DMS114 treated with DMSO at 0.1 percent for 48 hours (cell line): ENCODE results near the gene CBFA2T3.

Source experiments
- DNase-seq: peaks from one replicate; lab custom pipeline; 2025; ENCODE audit not compliant: unreplicated experiment; lab: John Stamatoyannopoulos, UW

CBFA2T3 gene

DNA sequence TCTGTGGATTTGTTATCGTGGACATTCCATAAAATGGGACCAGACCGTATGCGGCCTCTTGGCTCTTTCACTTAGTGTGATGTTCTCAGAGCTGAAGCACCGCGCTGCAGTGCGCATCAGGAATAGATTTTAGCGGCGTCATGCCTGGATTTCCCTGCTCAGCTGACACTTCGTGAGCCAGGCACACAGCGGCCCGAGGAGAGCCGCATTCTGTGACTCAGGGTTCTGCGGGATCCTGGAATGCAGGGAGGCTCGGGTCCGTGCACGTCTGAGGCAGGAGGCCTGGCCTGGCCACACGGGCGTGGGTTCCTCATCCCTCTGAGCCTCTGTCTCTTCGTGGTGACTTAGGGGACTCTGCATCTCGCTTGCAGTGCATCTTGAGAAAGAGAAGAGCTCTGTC, 13.4 kb downstream of the CBFA2T3 start:
- DNase-seq = no peak

DNA sequence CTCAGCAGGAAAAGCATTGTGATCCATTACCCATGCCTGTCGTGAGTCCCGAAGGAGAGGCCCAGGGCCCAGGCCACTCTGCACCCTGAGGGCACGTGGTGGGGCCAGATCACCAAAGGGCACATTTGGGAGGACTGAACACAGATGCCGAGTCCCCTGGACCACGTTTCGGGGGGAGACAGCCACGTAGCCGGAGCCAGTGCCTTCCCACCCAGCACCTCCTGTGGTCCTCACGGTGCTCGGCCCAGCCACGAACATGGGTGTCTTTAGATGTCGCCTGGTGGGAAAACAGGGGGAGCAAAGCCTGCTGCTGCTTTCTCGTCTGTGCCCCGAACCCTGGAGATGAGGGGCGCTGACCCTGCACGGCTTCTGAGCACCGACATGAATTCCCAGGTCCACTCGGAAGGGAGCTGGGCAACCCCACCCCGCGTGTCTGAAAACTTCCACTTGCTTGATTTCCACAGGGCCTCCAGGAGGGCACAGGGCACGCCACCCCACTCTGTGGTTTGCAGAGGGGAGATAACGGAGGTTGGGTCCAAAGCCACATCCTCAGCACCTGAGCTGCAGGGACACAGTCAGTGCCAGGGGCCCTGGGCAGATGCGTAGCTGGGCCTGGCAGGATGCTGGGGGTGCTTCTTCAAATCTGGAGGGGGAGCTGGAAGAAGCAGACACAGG, 14.4 kb downstream of the CBFA2T3 start:
- DNase-seq = no peak

DNA sequence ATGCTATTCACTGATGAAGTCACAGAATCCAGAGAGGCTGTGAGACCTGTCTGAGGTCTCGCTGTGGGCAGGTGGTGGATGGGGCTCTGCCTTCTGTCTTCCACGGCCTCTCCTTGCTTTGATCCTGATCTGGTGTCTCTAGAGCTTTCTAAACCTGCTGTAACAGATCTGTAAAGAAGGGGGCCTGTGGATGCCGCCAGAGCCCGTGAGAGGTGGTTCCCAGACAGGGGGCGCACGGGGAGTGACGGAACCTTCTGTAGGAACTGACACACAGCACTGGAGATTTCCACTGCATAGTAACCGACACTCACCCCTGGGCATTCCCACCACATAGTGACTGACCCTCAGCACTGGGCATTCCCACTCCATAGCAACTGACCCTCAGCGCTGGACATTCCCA, 16.0 kb downstream of the CBFA2T3 start:
- DNase-seq = no peak

DNA sequence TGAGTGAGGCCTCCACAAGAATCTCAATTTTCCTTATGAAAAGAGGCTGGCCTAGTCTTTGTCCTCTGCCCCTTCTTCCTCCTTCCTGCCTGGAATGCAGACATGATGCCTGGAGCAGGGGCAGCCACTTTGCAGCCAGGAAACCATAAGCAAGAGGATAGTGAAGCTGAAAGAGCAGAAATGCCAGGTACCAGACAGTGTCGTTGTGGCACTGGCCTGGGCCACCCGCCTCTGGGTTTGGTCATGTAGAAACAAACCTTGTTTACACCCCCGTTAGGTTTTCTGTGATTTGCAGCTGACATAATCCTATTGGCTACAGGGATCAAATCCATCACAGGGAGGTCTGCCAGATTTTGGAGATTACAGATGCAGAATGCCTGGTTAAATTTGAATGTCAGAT, 16.5 kb downstream of the CBFA2T3 start:
- no peak for DNase-seq

DNA sequence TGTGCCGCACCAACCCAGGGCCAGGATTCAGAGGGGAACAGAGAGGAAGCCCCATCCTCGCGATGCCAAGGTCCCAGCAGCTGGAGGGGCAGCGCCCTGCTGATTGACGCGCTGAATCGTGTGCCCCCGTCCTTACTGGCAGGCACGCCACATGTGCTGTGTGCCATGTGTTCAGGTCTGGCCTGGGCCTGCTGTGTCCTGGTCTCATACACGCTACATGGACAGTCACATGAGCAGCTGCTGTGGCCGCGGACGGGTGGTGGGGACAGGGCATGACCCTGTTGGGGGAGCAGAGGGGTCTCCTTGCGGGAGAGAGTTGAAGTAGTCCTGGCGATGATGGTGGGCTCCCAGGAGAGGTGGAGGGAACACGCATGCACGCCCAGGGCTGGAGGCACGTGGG, 18.0 kb downstream of the CBFA2T3 start:
- DNase-seq = no peak

DNA sequence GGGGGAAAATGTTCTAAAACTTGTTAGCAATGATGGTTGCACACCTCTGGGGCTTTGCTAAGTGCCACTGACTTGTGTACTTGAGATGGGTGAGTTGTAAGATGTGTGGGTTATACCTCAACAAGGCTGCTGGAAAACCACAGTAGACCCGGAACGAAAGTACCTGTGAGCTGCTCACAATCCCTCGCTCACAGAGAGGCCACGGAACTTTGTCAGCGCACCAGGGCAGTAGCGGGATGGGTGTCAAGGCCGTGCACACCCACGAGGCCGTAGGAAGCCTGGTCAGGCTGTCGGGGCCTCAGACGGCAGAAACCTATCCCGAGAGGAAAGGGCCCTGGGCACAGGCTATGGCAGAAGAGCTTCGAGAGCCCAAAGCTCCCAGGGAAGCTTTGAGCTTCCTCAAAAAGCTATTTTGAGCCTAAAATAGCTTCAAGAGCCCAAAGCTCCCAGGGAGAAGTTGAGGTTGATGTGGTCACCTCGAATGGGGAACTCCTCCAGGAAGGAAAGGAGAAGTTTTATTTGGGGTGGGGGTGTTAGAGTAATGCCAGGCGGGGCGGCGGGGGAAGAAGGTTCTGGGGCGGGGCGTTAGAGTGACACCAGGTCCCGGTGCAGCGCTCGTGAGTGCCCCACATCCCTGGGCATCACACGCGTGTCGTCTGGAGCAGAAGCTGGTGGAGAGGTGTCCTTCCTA, 19.0 kb downstream of the CBFA2T3 start:
- no peak for DNase-seq

DNA sequence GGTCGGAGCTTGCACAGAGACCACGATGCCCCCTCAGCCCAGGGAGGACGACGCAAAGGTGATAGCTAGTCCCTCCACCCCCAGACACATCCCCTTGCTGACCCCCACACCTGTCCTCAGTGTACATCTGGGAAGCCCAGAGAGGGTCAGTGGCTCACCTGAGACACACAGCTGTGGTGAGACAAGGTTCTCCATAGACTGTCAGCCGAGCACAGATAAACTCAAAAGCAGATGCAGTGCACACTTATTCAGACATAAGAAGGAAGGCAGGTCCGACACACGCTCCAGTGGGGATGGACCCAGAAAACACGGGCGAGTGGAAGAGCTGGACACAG, 19.6 kb downstream of the CBFA2T3 start:
- no peak for DNase-seq

DNA sequence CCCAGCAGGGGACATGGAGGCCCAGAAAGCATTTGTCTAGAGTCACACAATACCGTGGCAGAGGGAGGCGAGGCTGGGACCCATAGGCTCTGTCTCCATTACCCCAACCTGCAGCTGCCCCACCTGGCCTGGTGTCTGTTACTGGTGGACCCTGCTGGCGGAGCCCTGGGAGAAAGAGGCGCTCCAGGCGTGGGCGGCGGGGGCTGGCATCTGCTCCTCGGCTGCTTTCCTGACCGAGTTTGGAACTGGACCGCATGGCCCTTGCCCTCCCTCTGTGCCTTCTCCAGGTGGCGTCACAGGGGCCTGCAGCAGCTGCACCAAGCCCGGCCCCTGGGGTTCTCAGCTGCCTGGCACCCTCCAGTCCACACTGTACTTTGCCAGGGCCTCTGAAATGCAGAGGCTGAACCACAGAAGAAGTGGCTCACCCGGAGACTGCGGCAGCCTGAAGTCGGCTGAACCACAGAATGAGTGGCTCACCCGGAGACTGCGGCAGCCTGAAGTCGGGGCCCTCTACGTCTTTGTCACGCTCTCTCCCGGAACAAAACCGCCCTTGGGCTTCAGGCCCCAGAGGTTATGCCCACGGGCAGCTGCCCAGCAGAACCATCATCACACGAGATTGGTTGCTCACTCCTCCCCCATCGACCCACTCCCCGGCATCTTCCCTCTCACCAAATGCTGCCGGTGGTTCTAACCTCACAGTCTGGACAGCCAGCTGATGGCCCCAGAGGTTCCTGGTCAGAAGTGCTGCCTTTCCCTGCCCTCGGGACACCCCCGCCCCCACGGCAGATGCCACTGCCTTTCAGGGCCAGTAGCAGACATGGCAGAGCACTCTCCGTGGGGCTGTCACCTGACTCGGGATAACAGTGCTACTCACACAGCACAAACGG, 20.2 kb downstream of the CBFA2T3 start:
- no peak for DNase-seq

DNA sequence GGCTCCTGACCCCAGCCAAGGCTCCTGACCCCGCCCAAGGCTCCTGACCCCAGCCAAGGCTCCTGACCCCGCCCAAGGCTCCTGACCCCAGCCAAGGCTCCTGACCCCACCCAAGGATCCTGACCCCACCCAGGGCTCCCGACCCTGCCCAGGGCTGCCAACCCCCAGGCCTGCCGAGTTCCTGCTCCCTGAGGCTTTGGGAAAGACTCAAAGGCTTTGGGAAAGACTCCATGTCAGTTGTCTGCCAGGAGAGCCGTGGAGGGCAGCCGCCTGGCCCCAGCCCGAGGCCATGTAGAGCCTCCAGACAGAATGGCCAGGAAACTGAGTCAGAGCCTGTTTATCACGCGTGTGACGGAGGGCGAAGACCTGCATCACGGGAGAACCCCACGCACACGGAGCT, 21.1 kb downstream of the CBFA2T3 start:
- no peak for DNase-seq

DNA sequence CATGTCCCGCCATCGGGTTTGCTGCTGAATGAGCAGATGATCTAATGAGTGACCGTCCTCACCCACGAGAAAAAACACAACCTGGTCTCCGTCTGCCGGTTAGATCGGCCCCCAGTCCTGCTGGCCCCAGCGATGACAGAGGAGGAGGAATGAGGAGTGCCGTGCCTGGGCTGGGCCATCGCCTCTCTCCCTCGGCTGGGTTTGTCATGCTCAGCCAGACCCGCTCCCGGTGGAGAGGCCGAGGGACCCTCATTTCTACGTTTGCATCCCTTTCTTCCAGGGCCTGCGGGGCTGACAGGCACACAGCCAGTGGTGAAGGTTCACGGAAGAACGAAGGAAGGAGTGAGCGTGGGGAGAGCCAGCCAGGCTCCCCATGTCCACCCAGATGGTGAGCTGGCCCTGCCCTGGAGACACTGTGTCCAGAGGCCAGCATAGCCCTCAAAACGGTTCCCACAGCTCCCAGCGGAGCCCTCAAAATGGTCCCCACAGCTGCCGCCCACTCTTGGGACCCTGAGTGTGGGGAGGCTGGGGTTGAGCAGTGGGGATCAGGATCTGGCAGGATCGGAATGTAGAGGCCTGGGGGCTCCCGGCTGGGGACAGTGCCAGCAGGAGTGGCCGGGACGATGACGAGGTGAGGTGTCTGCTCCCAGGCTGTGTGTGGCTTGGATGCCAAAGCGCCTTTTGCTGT, 23.9 kb downstream of the CBFA2T3 start:
- DNase-seq = no peak

DNA sequence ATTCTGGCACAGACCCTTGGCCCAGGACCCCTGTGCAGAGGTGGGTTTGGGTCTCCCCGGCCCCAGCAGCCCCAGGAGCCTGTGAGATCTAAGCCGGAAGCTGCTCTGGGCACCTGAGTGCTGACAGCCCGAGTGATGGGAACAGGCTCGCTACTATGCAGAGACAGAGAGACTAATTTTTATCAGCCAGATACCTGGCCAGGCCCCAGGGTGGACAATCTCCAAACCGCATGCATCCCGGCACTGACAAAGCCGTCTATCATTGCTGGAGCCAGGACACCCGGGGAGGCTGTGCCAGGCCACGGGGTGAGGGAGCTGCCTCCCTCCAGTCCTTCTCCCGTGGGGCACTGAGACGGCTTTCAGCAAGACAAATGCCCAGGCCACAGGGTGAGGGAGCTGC, 25.0 kb downstream of the CBFA2T3 start:
- DNase-seq = no peak

DNA sequence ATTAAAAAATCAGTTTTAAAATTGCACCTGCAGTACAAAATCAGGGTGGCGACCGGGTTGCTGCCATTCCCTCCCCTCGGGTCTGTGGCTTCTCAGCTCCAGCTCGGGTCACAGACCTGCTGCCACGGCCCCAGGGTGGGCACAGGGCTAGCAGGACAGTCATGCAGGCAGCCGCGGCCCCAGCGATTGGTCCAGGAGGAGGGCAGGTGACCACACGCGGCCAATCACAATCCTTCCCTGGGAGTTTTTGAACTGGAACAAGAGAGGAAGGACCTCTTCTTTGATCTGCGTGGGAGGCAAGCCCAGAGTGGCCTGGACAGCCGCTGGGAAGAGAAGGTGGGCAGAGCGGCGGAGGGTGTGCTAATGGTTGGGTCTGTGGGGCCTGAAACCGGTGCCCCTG, 25.5 kb downstream of the CBFA2T3 start:
- no peak for DNase-seq

DNA sequence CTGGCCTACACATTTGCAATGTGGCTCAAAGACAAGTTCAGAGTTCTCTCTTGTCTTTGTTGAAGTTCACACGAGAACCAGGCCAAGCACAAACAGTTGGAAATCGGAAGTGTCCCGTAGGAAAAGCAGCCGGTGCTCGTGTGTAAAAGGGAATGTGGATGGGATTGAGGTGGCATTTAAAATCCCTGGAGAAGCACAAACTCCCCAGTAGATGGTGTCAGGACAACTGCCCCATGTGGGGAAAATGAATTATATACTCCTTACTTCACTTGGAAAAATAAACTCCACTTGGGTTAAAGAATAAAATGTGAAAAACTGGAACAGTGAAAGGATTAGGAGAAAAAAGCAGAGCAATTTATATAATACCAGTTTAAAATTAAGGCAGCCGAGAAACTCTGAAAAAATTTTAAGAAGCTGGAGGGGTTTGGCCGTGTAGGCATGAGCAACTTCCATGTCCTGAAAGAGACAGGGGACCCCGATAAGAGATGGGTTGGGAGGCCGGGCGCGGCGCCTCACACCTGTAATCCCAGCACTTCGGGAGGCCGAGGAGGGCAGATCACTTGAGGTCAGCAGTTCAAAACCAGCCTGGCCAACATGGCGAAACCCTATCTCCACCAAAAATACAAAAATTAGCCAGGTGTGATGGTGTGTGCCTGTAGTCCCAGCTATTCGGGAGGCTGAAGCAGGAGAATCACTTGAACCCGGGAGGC, 28.1 kb downstream of the CBFA2T3 start:
- peak; percentile 22 for DNase-seq

DNA sequence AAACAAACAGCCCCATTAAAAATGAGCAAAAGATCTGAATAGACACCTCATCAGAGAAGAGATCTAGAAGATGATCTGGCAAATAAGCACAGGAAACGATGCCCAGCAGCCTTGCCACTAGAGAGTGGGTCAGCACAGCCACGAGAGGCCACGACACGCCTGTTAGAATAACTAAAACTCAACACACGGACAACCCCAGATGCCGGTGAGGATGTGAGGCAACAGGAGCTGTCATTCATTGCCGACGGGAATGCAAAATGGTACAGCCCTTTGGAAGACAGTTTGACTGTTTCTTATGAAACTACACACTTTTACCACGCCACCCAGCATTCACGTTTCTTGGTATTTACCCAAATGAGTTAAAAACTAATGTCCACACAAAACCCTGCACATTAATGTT, 31.5 kb downstream of the CBFA2T3 start:
- no peak for DNase-seq

DNA sequence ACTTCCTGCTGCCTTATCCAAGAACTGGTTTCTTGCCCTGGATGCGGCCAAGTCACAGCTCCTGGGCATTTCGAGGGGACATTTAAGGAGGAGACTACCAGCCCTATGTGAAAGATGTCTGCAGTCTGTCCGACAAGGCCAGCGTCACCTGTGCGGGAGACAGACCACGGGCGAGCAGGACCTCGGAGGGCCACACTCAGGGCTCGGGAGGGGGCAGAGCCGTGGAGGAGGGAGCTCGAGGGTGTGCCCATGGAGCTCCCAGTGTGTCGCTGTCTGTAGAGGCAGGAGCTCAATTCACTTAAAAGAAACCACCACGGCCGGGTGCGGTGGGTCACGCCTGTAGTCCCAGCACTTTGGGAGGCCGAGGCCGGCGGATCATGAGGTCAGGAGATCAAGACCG, 33.3 kb downstream of the CBFA2T3 start:
- DNase-seq = no peak

DNA sequence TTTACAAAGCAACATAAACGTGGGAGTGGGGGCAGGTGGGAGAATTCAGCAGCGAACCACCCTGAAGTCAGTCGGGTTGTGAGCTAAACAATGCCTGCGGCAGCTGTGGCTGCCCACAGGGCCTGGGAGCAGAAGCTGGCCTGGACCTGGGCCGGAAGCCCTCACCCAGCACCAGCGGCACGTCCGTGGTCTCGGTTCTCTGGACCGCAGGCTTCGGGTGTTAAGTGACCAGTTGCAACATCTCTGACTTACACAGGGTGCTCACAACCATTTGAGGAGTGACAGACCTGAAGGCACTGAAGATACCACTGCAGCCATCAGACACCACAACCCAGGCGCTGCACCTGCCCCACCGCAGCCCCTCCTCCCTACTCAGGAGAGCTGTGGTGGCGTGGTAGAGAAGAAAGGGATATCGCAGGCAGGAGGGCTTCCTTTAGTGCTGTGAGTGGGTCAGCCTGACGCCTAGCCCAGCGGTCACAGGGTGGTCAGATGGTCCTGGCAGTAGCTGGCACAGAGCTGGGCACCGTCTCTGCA, 33.8 kb downstream of the CBFA2T3 start:
- DNase-seq = no peak

DNA sequence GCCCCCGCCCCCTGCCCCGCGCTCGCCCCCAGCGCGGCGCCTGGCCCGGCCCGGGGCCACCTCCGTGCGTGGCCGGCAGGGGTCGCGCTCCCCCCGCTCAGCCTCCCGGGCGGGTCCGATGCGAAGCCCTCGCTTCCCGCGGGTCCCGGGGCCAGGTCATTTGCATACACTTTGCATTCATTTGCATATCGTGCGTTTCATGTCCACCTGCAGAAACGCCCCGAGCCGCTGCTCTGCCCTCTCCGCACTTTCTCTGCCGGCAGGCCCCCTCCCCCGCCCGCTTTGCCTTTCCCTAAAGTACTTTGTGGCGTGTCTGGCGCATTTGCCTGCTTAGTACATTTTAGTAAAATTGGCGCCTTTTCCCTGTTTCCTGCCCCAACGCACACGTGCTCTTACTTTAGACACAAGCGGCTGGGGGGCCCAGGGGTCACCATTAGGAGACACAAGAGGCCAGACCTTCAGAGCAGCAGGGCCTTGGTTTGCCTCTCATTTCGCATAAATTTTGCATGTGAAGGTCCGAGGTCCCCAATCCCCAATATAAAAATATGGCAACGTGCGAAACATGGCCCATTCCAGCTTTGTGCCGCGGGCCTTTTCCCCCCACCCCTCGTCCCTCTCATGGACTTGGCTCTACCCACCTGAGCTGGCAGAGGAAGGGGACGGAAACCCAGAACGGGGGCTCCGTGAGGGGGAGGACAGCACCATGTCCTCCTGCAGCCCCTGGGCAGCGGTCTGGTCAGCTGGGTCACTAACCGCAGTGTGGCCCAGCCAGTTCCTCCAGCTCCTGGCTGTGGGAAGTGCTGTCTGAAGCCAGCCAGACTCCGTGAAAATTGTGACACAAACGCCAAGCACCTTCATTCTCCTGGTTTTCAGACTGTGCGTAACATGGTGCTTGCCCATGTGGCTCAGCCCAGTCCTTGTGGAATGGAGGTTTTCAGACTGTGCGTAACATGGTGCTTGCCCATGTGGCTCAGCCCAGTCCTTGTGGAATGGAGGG, 34.8 kb downstream of the CBFA2T3 start:
- peak; percentile 18 for DNase-seq

DNA sequence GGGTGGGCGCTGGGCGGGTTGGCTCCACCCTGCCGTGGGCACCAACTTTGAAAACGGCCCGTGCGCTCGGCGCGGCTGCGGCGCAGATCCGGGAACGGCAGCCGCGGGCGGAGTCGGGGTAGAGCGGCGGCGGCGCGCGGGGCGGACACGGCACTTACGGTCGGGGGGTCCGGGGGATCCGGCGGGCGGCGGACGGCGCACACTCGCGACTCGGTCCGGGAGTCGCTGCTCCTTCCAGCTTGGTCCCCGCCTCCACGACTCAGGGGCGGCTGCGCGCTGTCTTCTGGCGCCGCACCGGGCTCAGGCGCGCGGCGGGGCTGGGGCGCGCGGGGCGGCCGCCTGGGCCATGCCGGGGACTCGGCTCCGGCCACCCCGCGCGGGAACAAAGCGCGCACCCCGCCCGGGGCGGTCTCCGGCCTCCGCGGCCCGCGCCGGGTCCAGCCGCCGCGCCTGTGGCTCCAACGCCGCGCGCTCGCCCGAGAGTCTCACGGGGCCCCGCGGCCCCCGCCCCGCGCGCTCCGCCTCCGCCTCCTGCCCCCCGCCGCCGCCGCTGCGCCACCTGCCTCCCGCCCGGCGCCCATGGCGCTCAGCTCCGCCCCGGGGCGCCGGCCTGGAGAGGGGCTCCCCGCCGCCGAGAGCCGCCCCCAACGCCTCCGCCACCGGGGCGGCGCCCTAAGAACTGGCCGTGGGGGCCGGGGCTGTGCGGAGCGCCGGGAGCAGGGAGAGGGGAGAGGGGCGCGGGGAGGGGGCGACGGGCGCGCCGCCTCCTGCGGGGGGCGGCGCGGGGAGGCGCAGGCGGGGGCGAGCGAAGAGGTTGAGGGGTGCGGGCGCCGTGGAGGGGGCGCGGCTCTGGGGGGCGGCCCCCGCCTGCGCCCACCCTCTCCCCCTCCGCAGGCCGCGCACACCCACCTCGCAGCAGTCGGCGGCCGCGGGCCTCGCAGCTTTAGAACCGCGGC, 35.9 kb downstream of the CBFA2T3 start:
- peak; percentile 10 for DNase-seq
